Measurements from ENCODE around the gene POLR1H.

DNA sequence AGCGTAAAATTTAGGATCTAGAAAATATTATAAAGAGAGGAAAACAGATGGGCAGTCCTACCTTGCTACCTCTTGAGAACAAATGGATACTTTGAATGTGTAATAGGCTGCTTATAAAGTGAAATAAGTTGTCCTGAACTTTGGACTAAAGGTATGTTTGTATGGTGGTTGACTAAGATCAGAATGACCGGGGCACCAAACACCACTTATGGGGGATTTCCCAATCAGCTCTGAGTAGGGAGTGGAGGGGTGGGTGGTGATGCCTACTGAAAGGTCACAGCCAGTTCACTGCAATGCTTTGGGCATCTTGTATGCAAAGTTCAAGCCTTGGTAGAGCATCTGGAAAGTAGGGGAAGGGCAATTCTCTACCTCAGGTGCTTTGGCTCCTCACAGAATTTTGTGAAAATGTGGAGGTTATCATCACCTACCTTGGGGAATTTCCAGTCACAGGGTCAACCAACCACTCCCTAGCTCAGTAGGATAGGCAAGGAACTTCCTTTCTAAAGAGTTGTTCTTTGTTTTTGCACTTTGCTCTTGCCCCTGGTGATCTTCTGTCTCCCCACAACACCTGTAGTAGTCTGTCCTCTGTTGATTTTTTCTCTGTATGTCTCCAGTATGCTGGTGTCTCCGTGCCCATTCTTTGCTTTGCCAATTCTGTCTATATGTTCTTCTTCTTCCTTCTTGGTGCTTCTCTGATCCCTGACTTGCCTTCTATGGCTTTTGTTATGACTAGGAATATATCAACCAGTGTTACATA, 52.1 kb downstream of the POLR1H start, which contains the start of gene TRIM31:
- TF ChIP-seq, protein P1, sequence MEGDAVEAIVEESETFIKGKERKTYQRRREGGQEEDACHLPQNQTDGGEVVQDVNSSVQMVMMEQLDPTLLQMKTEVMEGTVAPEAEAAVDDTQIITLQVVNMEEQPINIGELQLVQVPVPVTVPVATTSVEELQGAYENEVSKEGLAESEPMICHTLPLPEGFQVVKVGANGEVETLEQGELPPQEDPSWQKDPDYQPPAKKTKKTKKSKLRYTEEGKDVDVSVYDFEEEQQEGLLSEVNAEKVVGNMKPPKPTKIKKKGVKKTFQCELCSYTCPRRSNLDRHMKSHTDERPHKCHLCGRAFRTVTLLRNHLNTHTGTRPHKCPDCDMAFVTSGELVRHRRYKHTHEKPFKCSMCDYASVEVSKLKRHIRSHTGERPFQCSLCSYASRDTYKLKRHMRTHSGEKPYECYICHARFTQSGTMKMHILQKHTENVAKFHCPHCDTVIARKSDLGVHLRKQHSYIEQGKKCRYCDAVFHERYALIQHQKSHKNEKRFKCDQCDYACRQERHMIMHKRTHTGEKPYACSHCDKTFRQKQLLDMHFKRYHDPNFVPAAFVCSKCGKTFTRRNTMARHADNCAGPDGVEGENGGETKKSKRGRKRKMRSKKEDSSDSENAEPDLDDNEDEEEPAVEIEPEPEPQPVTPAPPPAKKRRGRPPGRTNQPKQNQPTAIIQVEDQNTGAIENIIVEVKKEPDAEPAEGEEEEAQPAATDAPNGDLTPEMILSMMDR (IDR thresholded peaks at IDR 0.05; ENCODE audit: insufficient read depth, low read depth, low read length): no peak
- no peak for TF ChIP-seq EZH2 (IDR thresholded peaks at IDR 0.05; ENCODE audit: insufficient read depth, low read length)

All from astrocyte (in vitro differentiated cells and primary cell).